Melanocyte of skin (primary cell): ENCODE data around the gene BBS1. TPM values are rescaled to one million over a fixed set of nuclear protein-coding genes. Genes with fewer than 3 reads are reported as not detected.

Experiments used
- total RNA-seq, 2 donors: library from RNA; depleted of rRNA; stranded (reverse); fragments of >200 nt; gene quantifications; 2 replicates each; pipeline ENCODE4 v1.2.3, GENCODE V29; 2012

The BBS1 gene
- total RNA-seq = 10 to 100 TPM; 21.3 to 33.0 TPM

DNA sequence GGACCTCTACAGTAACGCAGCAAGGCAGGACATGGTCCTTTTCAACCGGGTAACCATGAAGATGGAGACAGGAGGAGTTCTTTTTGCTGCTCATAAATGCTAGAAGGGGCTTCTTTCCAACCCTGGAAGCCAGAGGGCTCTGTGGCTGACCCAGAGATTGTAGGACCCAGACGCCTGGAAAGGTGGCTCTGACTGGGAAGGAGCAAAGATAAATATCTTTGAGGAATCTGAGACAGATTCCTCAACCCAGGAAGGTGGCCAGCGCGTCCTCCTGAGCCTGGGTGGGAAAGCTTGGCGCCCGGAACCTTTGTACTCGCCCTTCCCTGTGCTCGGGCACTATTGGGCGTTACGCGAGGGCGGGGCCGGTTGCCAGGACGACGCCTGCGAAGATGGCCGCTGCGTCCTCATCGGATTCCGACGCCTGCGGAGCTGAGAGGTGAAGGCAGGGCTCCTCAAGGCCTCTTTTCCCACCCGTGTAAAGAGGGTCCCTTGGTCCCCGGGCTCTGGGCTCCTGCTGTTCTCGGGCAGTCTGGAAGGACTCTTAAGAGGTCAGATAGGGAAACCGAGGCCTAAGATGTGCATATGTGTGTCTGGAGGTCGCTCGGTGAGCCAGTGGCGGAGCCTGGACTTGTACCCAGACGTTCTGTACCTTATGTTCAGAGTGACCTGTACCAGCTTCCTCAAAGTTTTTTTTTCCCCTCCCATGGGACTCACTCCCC, at the start of gene BBS1:
Gene BBS1 (plus strand): TSS at position 365 of the 719 bp plus-strand sequence. CDS start 25 bp downstream, at position 390.

GRCh38 chr11:66466225-66467033, 44.0 kb upstream of the BBS1 start, which contains the start of gene PELI3:
Gene PELI3 (plus strand): TSS chr11:66466905. CDS start chr11:66468129, 1,224 bp downstream.

GRCh38 chr11:66480117-66480938, 30.1 kb upstream of the BBS1 start, which contains the start of gene DPP3:
Gene DPP3 (plus strand): TSS chr11:66480434. CDS start chr11:66482201, 1,767 bp downstream.

GRCh38 chr11:66545701-66546367, 35.4 kb downstream of the BBS1 start, which contains the start of gene ZDHHC24:
Gene ZDHHC24 (minus strand): TSS chr11:66546048. CDS start chr11:66546003, 45 bp downstream.

DNA sequence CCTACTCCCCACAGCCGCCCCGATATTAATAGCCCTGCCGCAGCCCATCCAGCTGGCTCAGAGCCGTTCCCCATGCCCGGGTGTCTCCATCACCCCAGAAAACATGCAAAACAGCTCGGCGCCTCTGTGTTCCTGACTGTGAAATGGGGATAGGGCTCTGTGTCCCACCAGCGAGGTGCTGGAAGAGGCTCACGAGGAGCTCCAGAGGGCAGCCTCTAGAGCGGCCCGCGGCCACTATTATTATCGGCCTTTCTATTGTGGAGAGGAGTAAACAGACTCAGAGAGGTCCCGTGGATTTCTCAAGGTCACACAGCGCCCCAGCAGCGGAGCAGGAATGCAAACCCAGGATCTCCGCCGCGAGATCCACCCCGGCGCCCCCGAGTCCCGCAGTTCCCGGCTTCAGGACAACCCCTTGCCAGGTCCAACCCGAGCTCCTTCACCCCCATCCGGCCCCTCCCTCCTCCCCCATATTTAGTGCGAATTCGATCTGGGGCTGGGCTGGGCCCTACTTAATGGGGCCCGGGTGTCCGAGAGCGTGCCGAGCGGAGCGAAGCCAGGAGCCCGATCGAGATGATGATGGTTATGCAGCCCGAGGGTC, 36.0 kb downstream of the BBS1 start, which contains the start of gene ACTN3:
Gene ACTN3 (plus strand): TSS at position 536 of the 598 bp plus-strand sequence. CDS start 35 bp downstream, at position 571.

GRCh38 chr11:66568124-66568916, 57.9 kb downstream of the BBS1 start, which contains the start of gene CTSF:
Gene CTSF (minus strand): TSS chr11:66568606. CDS start chr11:66568486, 120 bp downstream.

Other genes starting within 250 kb of the BBS1 start
- 100 to 1,000 TPM in 1 of 2 donors, 10 to 100 TPM in 1; 98.4 to 112 TPM for gene RAB1B, start 242.0 kb upstream of the BBS1 start, total RNA-seq
- gene CNIH2, start 232.5 kb upstream of the BBS1 start, total RNA-seq = under 1 TPM in 1 of 2 donors, not detected in 1; 0.34 TPM
- gene YIF1A, start 221.5 kb upstream of the BBS1 start, total RNA-seq = 100 to 1,000 TPM; 106 to 147 TPM
- under 1 TPM; under 0.01 TPM for gene TMEM151A, start 218.7 kb upstream of the BBS1 start, total RNA-seq
- gene CD248, start 193.6 kb upstream of the BBS1 start, total RNA-seq = 1 to 10 TPM in 1 of 2 donors, under 1 TPM in 1; 0.69 to 2.3 TPM
- gene RIN1, start 174.2 kb upstream of the BBS1 start, total RNA-seq = 10 to 100 TPM in 1 of 2 donors, 1 to 10 TPM in 1; 5.2 to 16.3 TPM
- gene BRMS1, start 165.5 kb upstream of the BBS1 start, total RNA-seq = 10 to 100 TPM; 55.4 to 92.6 TPM
- gene B4GAT1, start 163.0 kb upstream of the BBS1 start, total RNA-seq = 10 to 100 TPM; 35.0 to 51.3 TPM
- gene SLC29A2, start 138.9 kb upstream of the BBS1 start, total RNA-seq = under 1 TPM; 0.34 to 0.67 TPM
- gene NPAS4, start 89.6 kb upstream of the BBS1 start, total RNA-seq = not detected
- 10 to 100 TPM; 22.0 to 45.6 TPM for gene MRPL11, start 71.8 kb upstream of the BBS1 start, total RNA-seq
- 10 to 100 TPM; 12.0 to 17.2 TPM for gene PELI3, start 43.7 kb upstream of the BBS1 start, total RNA-seq
- gene DPP3, start 30.2 kb upstream of the BBS1 start, total RNA-seq = 10 to 100 TPM; 73.6 to 75.0 TPM
- 10 to 100 TPM; 10.7 to 13.8 TPM for gene ZDHHC24, start 35.4 kb downstream of the BBS1 start, total RNA-seq
- not detected for gene ACTN3, start 36.3 kb downstream of the BBS1 start, total RNA-seq
- gene CTSF, start 58.0 kb downstream of the BBS1 start, total RNA-seq = 10 to 100 TPM; 28.3 to 46.1 TPM
- under 1 TPM; 0.33 to 0.69 TPM for gene CCDC87, start 82.4 kb downstream of the BBS1 start, total RNA-seq
- 10 to 100 TPM; 25.5 to 40.0 TPM for gene CCS, start 82.5 kb downstream of the BBS1 start, total RNA-seq
- 10 to 100 TPM; 25.5 to 41.3 TPM for gene RBM14, start 106.0 kb downstream of the BBS1 start, total RNA-seq
- 100 to 1,000 TPM in 1 of 2 donors, 10 to 100 TPM in 1; 70.9 to 120 TPM for gene RBM4, start 128.1 kb downstream of the BBS1 start, total RNA-seq
- gene RBM4B, start 167.3 kb downstream of the BBS1 start, total RNA-seq = 10 to 100 TPM; 17.2 to 23.3 TPM
- gene SPTBN2, start 218.6 kb downstream of the BBS1 start, total RNA-seq = 1 to 10 TPM; 6.5 to 9.0 TPM